HG03196 (cell line): Measurements from ENCODE around the gene FSIP2.

Experiments used
- ATAC-seq: cut with Tn5 transposase; IDR thresholded peaks from one replicate; pipeline ENCODE4 v1.9.1; 2021; ENCODE audit not compliant: unreplicated experiment

Gene FSIP2

DNA sequence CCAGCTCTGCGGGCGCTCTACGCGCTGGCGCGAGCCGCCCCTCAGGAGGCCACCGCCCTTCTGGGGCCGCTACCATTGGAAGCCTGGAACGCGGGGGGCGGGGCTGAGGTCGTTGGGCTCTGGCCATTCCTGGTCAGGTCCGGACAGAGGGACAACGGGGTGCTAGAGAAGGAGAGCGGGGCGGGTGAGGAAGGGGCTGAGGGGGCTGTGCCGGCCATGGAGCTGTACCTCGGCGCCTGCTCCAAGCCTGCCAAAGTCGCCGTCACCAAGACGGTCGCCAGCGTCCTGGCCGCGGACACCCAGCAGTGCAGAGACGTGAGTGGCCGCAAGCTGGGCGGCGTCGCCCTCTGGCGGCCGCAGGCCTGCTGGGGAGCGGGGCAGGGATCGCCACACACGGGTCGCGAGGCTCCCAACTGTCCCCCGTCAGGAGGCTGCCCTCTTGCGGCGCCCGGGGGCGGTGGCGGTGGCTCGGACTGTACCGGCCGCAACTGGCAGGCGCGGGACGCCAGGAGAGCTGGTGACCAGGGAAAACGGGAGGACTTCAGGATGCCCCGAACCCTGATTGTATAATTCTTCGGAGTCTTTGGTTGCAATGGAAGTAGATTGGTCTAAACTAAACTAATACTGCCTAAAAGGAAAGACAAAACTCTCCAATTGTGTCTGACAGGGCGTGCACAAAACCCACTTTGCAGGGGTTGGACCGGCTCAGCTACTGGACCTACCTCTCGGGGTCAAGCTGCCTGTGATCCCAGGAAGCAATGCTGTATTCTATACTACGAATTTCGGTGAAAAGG, at the start of gene FSIP2:
Gene FSIP2, plus strand, starts transcription at position 126 of the 794 bp plus-strand sequence. Its CDS starts 91 bp downstream, at position 217.
- peak; percentile 99 for ATAC-seq

GRCh38 chr2:185689906-185690539, 48.6 kb upstream of the FSIP2 start:
- ATAC-seq, result no peak

DNA sequence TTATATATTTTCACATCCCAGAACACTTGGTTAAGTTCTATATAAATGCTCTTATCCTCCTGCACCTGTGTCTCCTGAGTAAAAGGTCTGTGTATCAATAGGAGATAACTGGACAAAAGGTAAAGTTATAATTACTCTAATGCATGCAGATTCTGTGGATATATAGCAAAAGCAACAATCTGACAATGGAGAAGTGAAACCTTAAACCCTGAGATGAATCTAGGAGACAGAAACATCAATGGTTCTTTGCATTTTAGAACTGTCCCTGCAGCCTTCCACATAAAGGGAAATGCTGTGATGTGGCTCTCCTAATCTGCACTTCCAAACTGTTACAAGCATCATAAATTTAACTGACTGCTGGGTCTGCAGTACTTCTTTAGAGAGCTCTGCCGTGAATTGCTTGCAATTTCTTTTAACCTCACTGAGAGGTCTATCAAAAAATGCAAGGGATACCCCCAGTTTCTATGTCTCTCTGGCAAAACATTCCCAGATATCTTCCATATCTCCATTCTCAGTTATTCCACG, 42.8 kb upstream of the FSIP2 start:
- ATAC-seq, result no peak

DNA sequence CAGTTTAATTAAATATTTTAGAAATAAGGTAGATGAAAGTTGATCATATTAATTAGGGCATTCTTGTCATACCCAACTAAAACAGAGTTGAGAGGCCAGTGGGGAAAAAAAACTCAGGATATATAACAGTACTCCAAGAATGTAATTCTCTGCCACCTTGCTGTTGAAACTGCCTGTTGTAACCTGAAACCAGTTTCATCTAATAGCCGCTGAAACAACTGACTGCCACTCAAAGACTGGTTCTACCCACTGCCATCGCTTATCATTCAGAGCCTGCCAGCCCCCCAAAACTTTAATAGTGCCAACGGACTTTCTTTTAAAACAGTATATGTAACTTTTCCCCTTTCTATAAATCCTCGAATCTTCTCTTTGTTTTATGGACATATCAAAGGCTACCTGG, 37.7 kb upstream of the FSIP2 start:
- no peak for ATAC-seq

GRCh38 chr2:185734658-185735057, 3.9 kb upstream of the FSIP2 start:
- no peak for ATAC-seq

DNA sequence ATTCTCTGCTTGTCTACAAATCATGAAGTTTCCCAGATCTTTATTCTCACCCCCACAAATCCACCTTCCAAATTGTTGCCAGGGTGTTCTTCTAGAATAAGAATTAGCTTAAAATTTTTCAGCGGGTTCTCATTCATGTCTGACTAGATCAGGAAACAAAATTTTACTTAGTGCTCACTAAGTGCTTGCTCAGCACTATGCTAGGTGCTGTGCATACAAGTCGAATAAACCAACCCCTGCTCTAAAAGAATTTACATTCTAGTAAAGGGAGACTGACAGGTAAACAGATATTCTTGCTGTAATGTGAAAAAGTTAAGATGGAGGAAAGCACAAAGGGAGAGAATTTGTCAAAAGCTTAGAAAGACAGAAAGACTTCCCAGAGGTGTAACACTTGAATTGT, 2.4 kb upstream of the FSIP2 start:
- ATAC-seq, result no peak

- ATAC-seq, result no peak
Observed at GRCh38 chr2:185745864-185746859, 7.6 kb downstream of the FSIP2 start.

DNA sequence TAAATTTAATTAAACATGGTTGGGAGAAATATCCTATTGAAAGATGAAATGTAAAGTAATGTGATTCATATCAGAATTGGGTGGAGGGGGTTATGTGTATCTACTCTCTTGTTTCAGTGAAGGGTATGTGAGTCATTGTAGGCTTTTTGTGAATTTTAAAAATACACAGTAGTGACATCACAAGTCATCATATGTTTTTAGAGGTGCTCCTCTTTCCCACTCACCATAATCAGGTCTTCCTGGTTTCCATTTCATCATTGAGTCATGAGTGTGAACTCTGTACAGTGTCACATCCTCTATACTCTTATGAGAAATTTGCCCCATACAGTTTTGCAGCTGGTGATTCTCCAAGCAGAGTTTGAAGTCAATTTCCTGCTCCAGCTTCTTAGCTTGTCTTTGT, 18.8 kb downstream of the FSIP2 start:
- no peak for ATAC-seq

GRCh38 chr2:185771396-185771795, 32.8 kb downstream of the FSIP2 start:
- no peak for ATAC-seq

DNA sequence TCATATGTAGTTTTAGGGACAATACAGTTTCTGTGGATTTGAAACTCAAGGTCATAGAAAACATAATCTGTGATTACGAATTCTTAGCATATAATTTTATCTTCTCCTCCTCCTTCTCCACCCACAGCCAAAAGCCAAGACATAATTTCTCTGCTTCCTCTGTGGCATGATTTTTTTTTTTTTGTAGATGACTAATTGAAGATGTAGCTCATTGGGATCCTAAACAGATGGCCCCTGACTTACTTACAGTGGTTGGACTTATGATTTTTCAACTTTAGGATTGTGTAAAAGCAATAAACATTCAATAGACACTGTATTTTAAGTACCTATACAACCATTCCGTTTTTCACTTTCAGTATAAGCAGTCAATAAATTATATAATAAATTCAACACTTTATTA, 42.3 kb downstream of the FSIP2 start:
- ATAC-seq, result no peak

- no peak for ATAC-seq
Observed at GRCh38 chr2:185782223-185782769, 43.7 kb downstream of the FSIP2 start.

GRCh38 chr2:185785156-185785555, 46.6 kb downstream of the FSIP2 start:
- ATAC-seq, result no peak

GRCh38 chr2:185785851-185786473, 47.4 kb downstream of the FSIP2 start:
- ATAC-seq, result peak; percentile 65

DNA sequence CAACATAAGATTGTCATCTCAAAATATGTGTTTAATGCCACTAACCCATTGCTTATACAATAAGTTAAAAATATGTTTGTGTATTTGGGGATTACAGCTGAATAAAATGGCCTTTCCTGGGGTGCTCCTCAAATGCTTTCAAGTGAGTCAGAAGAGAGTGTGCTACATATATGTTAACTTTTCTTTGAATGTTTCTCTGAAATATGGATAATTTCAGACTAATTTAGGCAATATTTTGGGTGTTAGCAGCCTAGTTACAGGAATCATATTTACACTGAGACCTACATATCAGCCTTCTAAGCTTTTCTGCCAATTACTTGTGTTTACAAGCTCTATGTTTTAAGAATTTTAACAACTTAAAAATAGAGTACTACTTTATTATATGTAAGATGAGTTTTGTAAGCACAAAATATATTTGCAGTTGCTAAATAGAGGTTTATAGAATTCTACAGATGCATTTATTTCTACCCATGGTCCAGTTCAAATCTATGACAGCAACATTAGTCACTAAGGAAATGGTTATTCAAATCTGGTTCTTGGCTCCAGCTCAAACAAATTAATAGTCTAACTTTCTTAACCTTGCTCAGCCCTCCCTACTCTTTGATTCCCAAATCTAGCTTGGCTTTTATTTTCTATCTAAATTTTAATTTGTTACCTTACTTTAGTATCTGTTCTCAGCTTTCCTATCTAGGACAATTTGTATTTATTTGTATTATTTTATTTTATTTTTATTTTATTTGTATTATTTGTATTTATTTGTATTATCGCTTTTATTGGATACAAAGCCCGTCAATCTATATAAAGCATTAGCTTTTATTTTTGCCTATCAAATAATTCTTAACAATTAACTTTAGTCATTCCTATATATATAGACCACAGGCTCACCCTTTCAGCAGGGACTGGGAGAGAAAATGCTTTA, 48.9 kb downstream of the FSIP2 start:
- no peak for ATAC-seq

DNA sequence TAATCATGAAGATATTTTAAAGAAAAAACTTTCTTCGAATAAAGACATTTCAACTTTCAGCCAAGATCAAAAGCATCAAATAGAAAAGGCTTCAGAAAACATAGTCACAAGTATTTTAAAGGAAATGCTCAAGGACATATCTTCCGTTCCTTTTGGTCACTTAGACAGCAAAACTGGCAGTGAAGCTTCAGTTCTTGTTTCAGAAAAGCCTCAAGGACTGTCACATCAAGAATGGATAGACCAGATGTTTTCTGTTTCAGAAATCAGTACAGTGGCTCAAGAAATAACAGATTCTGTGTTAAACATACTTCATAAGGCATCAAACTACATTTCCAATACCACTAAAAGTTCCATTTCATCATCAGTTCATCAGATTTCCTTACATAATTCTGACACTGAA, 51.8 kb downstream of the FSIP2 start:
- ATAC-seq, result no peak

- no peak for ATAC-seq
Observed at GRCh38 chr2:185793532-185794345, 55.1 kb downstream of the FSIP2 start.

- no peak for ATAC-seq
Observed at GRCh38 chr2:185796758-185797157, 58.2 kb downstream of the FSIP2 start.

GRCh38 chr2:185802926-185803325, 64.3 kb downstream of the FSIP2 start:
- no peak for ATAC-seq
